Liver (tissue), 9 donors: ENCODE data around the gene RND3. TPM values are rescaled to one million over a fixed set of nuclear protein-coding genes. Genes with fewer than 3 reads are reported as not detected.

Source experiments
- DNase-seq: peaks from one replicate; pipeline ENCODE4 v3.0.0-alpha.2; 2017; ENCODE audit warnings: low spot score
- H3K27ac ChIP-seq, 2 donors: one replicate each; pipeline ENCODE4 v1.7.0; 2013; ENCODE audit warnings: inconsistent platforms in 2 of 2, low read length in 2 of 2, control low read depth in 1 of 2, low read depth in 1 of 2, mild to moderate bottlenecking in 1 of 2
- H3K27me3 ChIP-seq, 4 donors: one replicate each; pipeline versions ENCODE4 v1.6.1 to v1.7.0; 2013; ENCODE audit warnings: low read length in 3 of 4, inconsistent platforms in 1 of 4, mild to moderate bottlenecking in 1 of 4, moderate library complexity in 1 of 4; ENCODE audit not compliant: control insufficient read depth in 4 of 4, insufficient read depth in 4 of 4
- H3K36me3 ChIP-seq, 4 donors: one replicate each; pipeline versions ENCODE4 v1.6.1 to v1.7.0; 2013; ENCODE audit warnings: low read length in 3 of 4, mild to moderate bottlenecking in 3 of 4, low read depth in 1 of 4, moderate library complexity in 1 of 4; ENCODE audit not compliant: control insufficient read depth in 4 of 4, insufficient read depth in 3 of 4
- H3K4me1 ChIP-seq, 4 donors: one replicate each; pipeline versions ENCODE4 v1.6.1 to v1.7.0; 2013; ENCODE audit warnings: low read length in 3 of 4, mild to moderate bottlenecking in 3 of 4, moderate library complexity in 1 of 4; ENCODE audit not compliant: control insufficient read depth in 4 of 4, insufficient read depth in 4 of 4
- H3K4me3 ChIP-seq, 3 donors: one replicate each; pipeline versions ENCODE4 v1.6.1 to v1.7.0; 2013; ENCODE audit warnings: low read length in 3 of 3, control low read depth in 1 of 3, low read depth in 1 of 3, mild to moderate bottlenecking in 1 of 3
- H3K9ac ChIP-seq, 2 donors: one replicate each; pipeline ENCODE4 v1.7.0; 2013; ENCODE audit warnings: low read length in 2 of 2, mild to moderate bottlenecking in 2 of 2, moderate library complexity in 2 of 2, control low read depth in 1 of 2, low read depth in 1 of 2
- H3K9me3 ChIP-seq, 4 donors: one replicate each; pipeline versions ENCODE4 v1.6.1 to v1.7.0; 2013; ENCODE audit warnings: low read length in 3 of 4; ENCODE audit not compliant: control insufficient read depth in 4 of 4
- EGR1 ChIP-seq, 2 donors: IDR thresholded peaks; 2 replicates each; pipeline ENCODE4 v1.6.1; 2016 to 2018; ENCODE audit warnings: antibody characterized with exemption in 2 of 2, low read depth in 2 of 2
- FOXA1 ChIP-seq: IDR thresholded peaks from 2 replicates; pipeline ENCODE4 v1.6.1; 2016; ENCODE audit warnings: antibody characterized with exemption
- HNF4A ChIP-seq, 2 donors: conservative IDR thresholded peaks; 2 replicates each; pipeline ENCODE4 v1.6.1; 2016; ENCODE audit warnings: antibody characterized with exemption in 2 of 2, mild to moderate bottlenecking in 2 of 2
- HNF4G ChIP-seq: IDR thresholded peaks from 2 replicates; pipeline ENCODE4 v1.6.1; 2016; ENCODE audit warnings: antibody characterized with exemption
- JUND ChIP-seq, 2 donors: IDR thresholded peaks; 2 replicates each; pipeline ENCODE4 v1.6.1; 2016; ENCODE audit warnings: antibody characterized with exemption in 2 of 2
- NR2F2 ChIP-seq: IDR thresholded peaks from 2 replicates; pipeline ENCODE4 v1.6.1; 2016; ENCODE audit warnings: antibody characterized with exemption
- RAD21 ChIP-seq, 2 donors: IDR thresholded peaks; 2 replicates each; pipeline ENCODE4 v1.6.1; 2016; ENCODE audit warnings: antibody characterized with exemption in 2 of 2, mild to moderate bottlenecking in 2 of 2
- RXRA ChIP-seq, 2 donors: IDR thresholded peaks; 2 replicates each; pipeline ENCODE4 v1.6.1; 2017 to 2018; ENCODE audit warnings: antibody characterized with exemption in 2 of 2, mild to moderate bottlenecking in 1 of 2
- SP1 ChIP-seq: IDR thresholded peaks from 2 replicates; pipeline ENCODE4 v1.6.1; 2018; ENCODE audit warnings: antibody characterized with exemption, mild to moderate bottlenecking
- TAF1 ChIP-seq: conservative IDR thresholded peaks from 2 replicates; pipeline ENCODE4 v1.6.1; 2016; ENCODE audit warnings: antibody characterized with exemption, mild to moderate bottlenecking
- YY1 ChIP-seq: IDR thresholded peaks from 2 replicates; pipeline ENCODE4 v1.6.1; 2016; ENCODE audit warnings: antibody characterized with exemption, mild to moderate bottlenecking
- WGBS: extraction: QIAGEN DNeasy Blood & Tissue Kit; methylation state at CpG from one replicate; pipeline ENCODE4 v1.1.7; 2013; 5-methylcytosine and 5-hydroxymethylcytosine counted together
- polyA plus RNA-seq, 2 donors: library from polyadenylated mRNA; stranded (reverse) in 1 of 2; unstranded in 1 of 2; fragments of 200-250 nt in 1 of 2; fragments of >200 nt in 1 of 2; fragmentation: Nextera tagmentation in 1 of 2; extraction: Ambion mirVana in 1 of 2; gene quantifications; one replicate each; pipeline versions ENCODE4 v1.2.1 to v1.2.3, GENCODE V29; 2013 to 2015
- total RNA-seq, 2 donors: library from RNA; depleted of rRNA; stranded (reverse); fragments of >200 nt; gene quantifications; one replicate each; pipeline ENCODE4 v1.2.3, GENCODE V29; 2014
- TF ChIP-seq, protein P1 (sequence below): fragments of 150-350 bp; IDR thresholded peaks from 2 replicates; pipeline ENCODE4 v1.5.1; 2017; ENCODE audit warnings: improper control_type of control experiment, low read depth, low read length; ENCODE audit not compliant: missing input control
- TF ChIP-seq, protein P2 (sequence below): IDR thresholded peaks from 2 replicates; pipeline ENCODE4 v1.6.1; 2016; ENCODE audit warnings: antibody characterized with exemption
- TF ChIP-seq, protein P3 (sequence below): IDR thresholded peaks from 2 replicates; pipeline ENCODE4 v1.6.1; 2016; ENCODE audit warnings: antibody characterized with exemption, mild to moderate bottlenecking
- donor health status: healthy.
- donor health status: healthy.
- donor health status: healthy.
- donor health status: healthy.
- donor health status: healthy.

The RND3 gene
- total and polyA plus RNA-seq, 4 donors: 14.8 to 30.0 (median 21.6) TPM

DNA sequence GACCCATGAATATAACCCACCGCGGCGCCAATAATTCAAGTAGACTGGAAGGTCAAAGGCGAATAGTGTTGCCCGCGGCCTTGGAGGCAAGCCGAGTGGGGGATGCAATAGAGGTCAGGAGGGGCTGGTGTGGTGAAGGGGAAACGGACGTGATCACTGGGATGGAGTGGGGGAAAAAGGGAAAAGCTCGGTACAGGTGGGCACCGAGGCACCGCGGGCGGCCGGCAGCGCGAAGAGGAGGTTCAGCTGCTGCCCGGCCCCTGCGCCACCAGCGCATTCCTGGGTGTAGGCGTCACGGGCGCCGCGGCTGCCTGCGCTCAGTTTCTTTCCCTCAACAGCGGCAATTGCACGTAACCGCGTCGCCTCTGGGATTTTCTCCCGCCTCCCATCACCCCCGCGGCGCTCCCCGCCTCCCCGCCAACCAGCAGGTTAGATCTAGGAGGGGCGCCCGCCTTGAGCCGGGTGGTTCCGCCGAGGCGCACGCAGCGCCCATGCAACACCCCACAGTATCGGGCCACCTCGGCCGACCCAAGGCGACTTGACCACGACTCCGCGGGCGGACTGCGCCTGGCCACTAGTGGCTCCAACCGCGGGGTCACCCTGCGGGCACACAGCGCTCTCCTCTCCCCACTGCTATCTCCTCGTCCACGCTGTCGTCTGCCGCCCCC, 1.5 kb downstream of the RND3 start:
- WGBS: under 1% methylated on average over 62 of the region's 62 CpGs
- H3K9ac ChIP-seq: peak overlapping the region; percentile 85 to 96
- DNase-seq: peak; percentile 36
- peaks cover 0 to 6% (median 2%) of the 10 kb centered on the region in 4 donors for H3K36me3 ChIP-seq
- peak overlapping the region; percentile 91 to 96 for H3K27ac ChIP-seq
- H3K27me3 ChIP-seq: no peaks in the 10 kb centered on the region
- H3K4me1 ChIP-seq: peaks cover 5 to 24% (median 17%) of the 10 kb centered on the region in 4 donors
- H3K9me3 ChIP-seq: no peaks in the 10 kb centered on the region
- peak overlapping the region; percentile 66 to 85 (median 76) for H3K4me3 ChIP-seq
- TF ChIP-seq HNF4A (conservative IDR thresholded peaks at IDR 0.05) (peak in 1 of 2 donors; percentile 4), RXRA (IDR thresholded peaks at IDR 0.05) (no peak), JUND (IDR thresholded peaks at IDR 0.05) (no peak)

DNA sequence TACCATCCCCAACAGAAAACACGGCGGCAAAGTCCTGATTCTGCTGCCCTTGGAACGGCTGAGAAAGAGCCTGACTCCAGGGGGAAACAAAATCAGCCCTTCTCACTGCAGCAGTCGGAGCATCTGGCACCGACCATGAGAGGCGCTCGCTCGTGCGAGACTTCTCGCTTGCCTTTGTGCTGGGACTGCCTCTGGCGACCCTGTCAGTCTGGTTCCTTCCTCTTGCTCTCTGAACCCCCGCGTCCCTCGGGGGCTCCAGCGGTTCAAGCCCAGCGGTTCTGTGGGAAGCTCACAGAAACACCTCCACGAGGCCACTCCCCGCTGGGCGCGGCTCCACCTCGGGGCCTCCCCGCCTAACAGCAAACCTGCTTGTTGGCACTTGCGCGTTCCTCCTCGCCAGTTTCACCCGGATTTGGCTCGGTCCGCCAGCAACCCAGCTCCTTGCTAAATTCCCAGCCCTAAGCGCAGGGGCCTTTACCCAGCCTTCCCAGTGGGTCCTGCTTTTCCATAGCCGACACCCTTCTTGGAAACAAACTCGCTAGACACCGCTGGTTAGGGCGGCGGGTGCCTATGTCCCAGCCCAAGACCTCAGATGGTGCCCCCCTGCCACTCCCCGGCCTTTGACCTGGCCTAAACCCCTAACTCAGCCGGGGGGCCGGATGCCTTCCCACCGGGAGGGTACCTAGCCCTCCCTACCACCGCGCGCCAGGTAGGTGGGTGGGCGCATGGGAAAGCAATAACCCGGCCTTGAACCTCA, 2.2 kb downstream of the RND3 start:
- Histone ChIP-seq H3K4me1 (peaks cover 10 to 32% (median 23%) of the 10 kb centered on the region in 4 donors), H3K9ac (peak overlapping the region; percentile 69 to 85), H3K9me3 (no peaks in the 10 kb centered on the region), H3K27me3 (no peaks in the 10 kb centered on the region), H3K36me3 (peaks cover 0 to 12% (median 3%) of the 10 kb centered on the region in 4 donors), H3K27ac (peak overlapping the region; percentile 91 to 96), H3K4me3 (peak overlapping the region; percentile 66 to 85 (median 76))
- TF ChIP-seq, protein P1, sequence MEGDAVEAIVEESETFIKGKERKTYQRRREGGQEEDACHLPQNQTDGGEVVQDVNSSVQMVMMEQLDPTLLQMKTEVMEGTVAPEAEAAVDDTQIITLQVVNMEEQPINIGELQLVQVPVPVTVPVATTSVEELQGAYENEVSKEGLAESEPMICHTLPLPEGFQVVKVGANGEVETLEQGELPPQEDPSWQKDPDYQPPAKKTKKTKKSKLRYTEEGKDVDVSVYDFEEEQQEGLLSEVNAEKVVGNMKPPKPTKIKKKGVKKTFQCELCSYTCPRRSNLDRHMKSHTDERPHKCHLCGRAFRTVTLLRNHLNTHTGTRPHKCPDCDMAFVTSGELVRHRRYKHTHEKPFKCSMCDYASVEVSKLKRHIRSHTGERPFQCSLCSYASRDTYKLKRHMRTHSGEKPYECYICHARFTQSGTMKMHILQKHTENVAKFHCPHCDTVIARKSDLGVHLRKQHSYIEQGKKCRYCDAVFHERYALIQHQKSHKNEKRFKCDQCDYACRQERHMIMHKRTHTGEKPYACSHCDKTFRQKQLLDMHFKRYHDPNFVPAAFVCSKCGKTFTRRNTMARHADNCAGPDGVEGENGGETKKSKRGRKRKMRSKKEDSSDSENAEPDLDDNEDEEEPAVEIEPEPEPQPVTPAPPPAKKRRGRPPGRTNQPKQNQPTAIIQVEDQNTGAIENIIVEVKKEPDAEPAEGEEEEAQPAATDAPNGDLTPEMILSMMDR: no peak
- TF ChIP-seq YY1: no peak
- TF ChIP-seq NR2F2: peak; percentile 7
- TF ChIP-seq, protein P2, sequence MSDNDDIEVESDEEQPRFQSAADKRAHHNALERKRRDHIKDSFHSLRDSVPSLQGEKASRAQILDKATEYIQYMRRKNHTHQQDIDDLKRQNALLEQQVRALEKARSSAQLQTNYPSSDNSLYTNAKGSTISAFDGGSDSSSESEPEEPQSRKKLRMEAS: no peak
- TF ChIP-seq HNF4G: no peak
- no peak for TF ChIP-seq FOXA1
- TF ChIP-seq SP1: peak; percentile 2
- TF ChIP-seq RAD21 (IDR thresholded peaks at IDR 0.05): peak; percentile 3 to 55
- no peak for TF ChIP-seq EGR1 (IDR thresholded peaks at IDR 0.05; ENCODE audit: low read depth in 2 of 2)
- TF ChIP-seq RXRA (IDR thresholded peaks at IDR 0.05): no peak
- TF ChIP-seq, protein P3, sequence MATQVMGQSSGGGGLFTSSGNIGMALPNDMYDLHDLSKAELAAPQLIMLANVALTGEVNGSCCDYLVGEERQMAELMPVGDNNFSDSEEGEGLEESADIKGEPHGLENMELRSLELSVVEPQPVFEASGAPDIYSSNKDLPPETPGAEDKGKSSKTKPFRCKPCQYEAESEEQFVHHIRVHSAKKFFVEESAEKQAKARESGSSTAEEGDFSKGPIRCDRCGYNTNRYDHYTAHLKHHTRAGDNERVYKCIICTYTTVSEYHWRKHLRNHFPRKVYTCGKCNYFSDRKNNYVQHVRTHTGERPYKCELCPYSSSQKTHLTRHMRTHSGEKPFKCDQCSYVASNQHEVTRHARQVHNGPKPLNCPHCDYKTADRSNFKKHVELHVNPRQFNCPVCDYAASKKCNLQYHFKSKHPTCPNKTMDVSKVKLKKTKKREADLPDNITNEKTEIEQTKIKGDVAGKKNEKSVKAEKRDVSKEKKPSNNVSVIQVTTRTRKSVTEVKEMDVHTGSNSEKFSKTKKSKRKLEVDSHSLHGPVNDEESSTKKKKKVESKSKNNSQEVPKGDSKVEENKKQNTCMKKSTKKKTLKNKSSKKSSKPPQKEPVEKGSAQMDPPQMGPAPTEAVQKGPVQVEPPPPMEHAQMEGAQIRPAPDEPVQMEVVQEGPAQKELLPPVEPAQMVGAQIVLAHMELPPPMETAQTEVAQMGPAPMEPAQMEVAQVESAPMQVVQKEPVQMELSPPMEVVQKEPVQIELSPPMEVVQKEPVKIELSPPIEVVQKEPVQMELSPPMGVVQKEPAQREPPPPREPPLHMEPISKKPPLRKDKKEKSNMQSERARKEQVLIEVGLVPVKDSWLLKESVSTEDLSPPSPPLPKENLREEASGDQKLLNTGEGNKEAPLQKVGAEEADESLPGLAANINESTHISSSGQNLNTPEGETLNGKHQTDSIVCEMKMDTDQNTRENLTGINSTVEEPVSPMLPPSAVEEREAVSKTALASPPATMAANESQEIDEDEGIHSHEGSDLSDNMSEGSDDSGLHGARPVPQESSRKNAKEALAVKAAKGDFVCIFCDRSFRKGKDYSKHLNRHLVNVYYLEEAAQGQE: no peak
- TF ChIP-seq HNF4A (conservative IDR thresholded peaks at IDR 0.05): peak in 1 of 2 donors; percentile 10
- no peak for TF ChIP-seq JUND (IDR thresholded peaks at IDR 0.05)
- peak; percentile 56 for TF ChIP-seq TAF1
- peak; percentile 55 for DNase-seq
- WGBS: 2% methylated on average over 43 of the region's 43 CpGs
